K562 (cell line): ENCODE data around the gene TMOD2. TPM values are rescaled to one million over a fixed set of nuclear protein-coding genes. Genes with fewer than 3 reads are reported as not detected.

Experiments used
- ATF1 ChIP-seq, 2 experiments: fragments of 450-650 bp in 1 of 2; IDR thresholded peaks; 2 replicates each; pipeline ENCODE4 v1.6.1; 2016; ENCODE audit warnings: missing compliant biosample characterization in 1 of 2, missing genetic modification characterization in 1 of 2
- BRD4 ChIP-seq: fragments of 200-600 bp; sonication (generic); IDR thresholded peaks from 2 replicates; pipeline ENCODE4 v1.6.1; 2017; ENCODE audit warnings: inconsistent platforms
- FOXA3 ChIP-seq, 2 experiments: fragments of 450-650 bp in 1 of 2; sonication (generic) in 1 of 2; formaldehyde crosslinking; IDR thresholded peaks in 1 of 2; conservative IDR thresholded peaks in 1 of 2; 2 replicates each; pipeline versions ENCODE4 v1.4.0 to v1.8.0; 2020 to 2022; ENCODE audit warnings: mild to moderate bottlenecking in 2 of 2, missing genetic modification reagents in 1 of 2
- HDAC2 ChIP-seq: fragments of 450-650 bp; IDR thresholded peaks from 2 replicates; pipeline ENCODE4 v1.6.1; 2016; ENCODE audit warnings: mild to moderate bottlenecking
- ILK ChIP-seq: fragments of 450-650 bp; IDR thresholded peaks from 2 replicates; pipeline ENCODE4 v1.6.1; 2016; ENCODE audit warnings: missing genetic modification characterization, low read depth, mild to moderate bottlenecking, missing compliant biosample characterization, moderate library complexity, borderline replicate concordance
- JUND ChIP-seq, 2 experiments: IDR thresholded peaks; 2 replicates in 1 of 2; 3 replicates in 1 of 2; pipeline ENCODE4 v1.6.1; 2011; ENCODE audit warnings: borderline replicate concordance in 2 of 2, low read depth in 2 of 2, low read length in 2 of 2, improper control_type of control experiment in 1 of 2, missing biosample characterization in 1 of 2, missing genetic modification characterization in 1 of 2, missing genetic modification reagents in 1 of 2
- KAT7 ChIP-seq: sonication (generic); formaldehyde crosslinking; IDR thresholded peaks from 2 replicates; pipeline ENCODE4 v1.8.0; 2022; ENCODE audit warnings: missing genetic modification reagents, mild to moderate bottlenecking, borderline replicate concordance
- MCM5 ChIP-seq: fragments of 450-650 bp; IDR thresholded peaks from 2 replicates; pipeline ENCODE4 v1.6.1; 2016; ENCODE audit warnings: low read depth
- RCOR1 ChIP-seq, 2 experiments: IDR thresholded peaks; 2 replicates each; pipeline ENCODE4 v1.6.1; 2012; ENCODE audit warnings: low read depth in 2 of 2, low read length in 2 of 2, borderline replicate concordance in 1 of 2, improper control_type of control experiment in 1 of 2
- SAFB2 ChIP-seq: fragments of 200-400 bp; formaldehyde crosslinking; IDR thresholded peaks from 2 replicates; pipeline ENCODE4 v1.6.1; 2018; ENCODE audit warnings: borderline replicate concordance, low read length, low read depth, moderate library complexity; ENCODE audit not compliant: severe bottlenecking
- SOX6 ChIP-seq: fragments of 450-650 bp; IDR thresholded peaks from 2 replicates; pipeline ENCODE4 v1.6.1; 2014; ENCODE audit warnings: mild to moderate bottlenecking
- ZNF143 ChIP-seq: sonication (generic); formaldehyde crosslinking; IDR thresholded peaks from 2 replicates; pipeline ENCODE4 v1.9.0; 2022; ENCODE audit warnings: mild to moderate bottlenecking, missing genetic modification reagents
- ZNF644 ChIP-seq: fragments of 200-800 bp; sonication (Bioruptor generic); IDR thresholded peaks from 2 replicates; pipeline ENCODE4 v1.6.1; 2016; ENCODE audit warnings: low read depth, missing genetic modification characterization, missing compliant biosample characterization
- ZNF766 ChIP-seq: fragments of 200-800 bp; sonication (Bioruptor generic); conservative IDR thresholded peaks from 2 replicates; pipeline ENCODE4 v1.6.1; 2016; ENCODE audit warnings: missing genetic modification characterization, missing compliant biosample characterization
- ZZZ3 ChIP-seq: fragments of 450-650 bp; IDR thresholded peaks from 2 replicates; pipeline ENCODE4 v1.6.1; 2016; ENCODE audit warnings: antibody characterized with exemption, mild to moderate bottlenecking, moderate library complexity
- polyA plus RNA-seq, 8 experiments: library from polyadenylated mRNA; depleted of rRNA in 4 of 8; stranded (reverse) in 5 of 8; unstranded in 3 of 8; fragments of >200 nt; fragmentation: Nextera tagmentation in 2 of 8; fragmentation: Illumina TruSeq in 1 of 8; extraction: Ambion mirVana in 2 of 8; extraction: Trizol in 1 of 8; gene quantifications; 2 replicates each; pipeline versions ENCODE4 v1.2.1 to v1.2.3, GENCODE V29; 2011 to 2014; ENCODE audit warnings: inconsistent platforms in 1 of 8, missing spikeins in 1 of 8
- total RNA-seq, 7 experiments: library from RNA; depleted of rRNA in 6 of 7; stranded (reverse); fragments of >200 nt in 6 of 7; fragmentation: Illumina TruSeq in 2 of 7; extraction: Trizol in 2 of 7; gene quantifications; 2 replicates each; pipeline versions ENCODE4 v1.2.1 to v1.2.3, GENCODE V29; 2011 to 2021; ENCODE audit warnings: low replicate concordance in 1 of 7
- TF ChIP-seq, protein P1 (sequence below): sonication (generic); formaldehyde crosslinking; IDR thresholded peaks from 2 replicates; pipeline ENCODE4 v1.8.1; 2022; ENCODE audit warnings: missing genetic modification reagents
- TF ChIP-seq, protein P2 (sequence below): fragments of 450-650 bp; formaldehyde crosslinking; IDR thresholded peaks from 2 replicates; pipeline ENCODE4 v1.4.0; 2022; ENCODE audit warnings: mild to moderate bottlenecking, moderate library complexity
- TF ChIP-seq, protein P3 (sequence below): sonication (generic); formaldehyde crosslinking; IDR thresholded peaks from 2 replicates; pipeline ENCODE4 v1.8.1; 2023; ENCODE audit warnings: mild to moderate bottlenecking, missing genetic modification reagents
- TF ChIP-seq, protein P4 (sequence below): sonication (generic); formaldehyde crosslinking; IDR thresholded peaks from 2 replicates; pipeline ENCODE4 v1.8.0; 2022; ENCODE audit warnings: mild to moderate bottlenecking, missing genetic modification reagents

The TMOD2 gene
- total and polyA plus RNA-seq, 9 of the 15 experiments (the other 6 are each of a cell fraction or from before 2014, with no cell fraction given): 0.49 to 3.8 (median 3.0) TPM

DNA sequence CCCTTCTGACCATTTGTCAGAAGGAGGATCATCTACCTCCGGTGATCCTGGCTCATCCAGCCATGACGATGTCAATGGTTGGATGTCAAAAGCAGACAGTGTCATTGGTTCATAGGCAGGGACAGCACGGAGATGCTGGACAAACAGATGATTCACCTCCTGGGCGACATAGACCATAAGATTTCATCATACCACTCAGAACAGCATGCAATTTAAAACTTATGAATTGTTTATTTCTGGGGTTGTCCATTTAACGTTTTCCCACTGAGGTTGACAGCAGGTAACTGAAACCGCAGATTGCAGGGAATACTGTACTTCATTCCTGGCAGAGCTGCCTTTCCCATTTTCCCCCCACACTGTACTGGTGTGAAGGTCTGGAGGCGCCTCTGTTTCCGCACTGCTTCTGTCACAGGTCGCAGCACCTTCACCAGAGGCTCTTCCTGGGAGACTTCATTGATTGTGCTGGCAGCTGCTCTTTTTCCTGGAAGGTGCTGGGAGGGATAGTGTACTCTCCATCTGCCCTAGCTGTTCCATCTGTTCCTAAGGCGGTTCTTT is 45.5 kb downstream of the TMOD2 start (continued):
- no peak for TF ChIP-seq BRD4
- no peak for TF ChIP-seq MCM5
- TF ChIP-seq SOX6: no peak
- TF ChIP-seq, protein P1, sequence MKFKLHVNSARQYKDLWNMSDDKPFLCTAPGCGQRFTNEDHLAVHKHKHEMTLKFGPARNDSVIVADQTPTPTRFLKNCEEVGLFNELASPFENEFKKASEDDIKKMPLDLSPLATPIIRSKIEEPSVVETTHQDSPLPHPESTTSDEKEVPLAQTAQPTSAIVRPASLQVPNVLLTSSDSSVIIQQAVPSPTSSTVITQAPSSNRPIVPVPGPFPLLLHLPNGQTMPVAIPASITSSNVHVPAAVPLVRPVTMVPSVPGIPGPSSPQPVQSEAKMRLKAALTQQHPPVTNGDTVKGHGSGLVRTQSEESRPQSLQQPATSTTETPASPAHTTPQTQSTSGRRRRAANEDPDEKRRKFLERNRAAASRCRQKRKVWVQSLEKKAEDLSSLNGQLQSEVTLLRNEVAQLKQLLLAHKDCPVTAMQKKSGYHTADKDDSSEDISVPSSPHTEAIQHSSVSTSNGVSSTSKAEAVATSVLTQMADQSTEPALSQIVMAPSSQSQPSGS (CRISPR knock-in tag): no peak
- TF ChIP-seq KAT7: no peak
- no peak for TF ChIP-seq ILK (tag)
- no peak for TF ChIP-seq FOXA3 (CRISPR knock-in tag; conservative IDR thresholded peaks at IDR 0.05 in 1 of 2, IDR thresholded peaks at IDR 0.05 in 1 of 2)
- 0 out of 4 replicates have a peak, but pooled peaks of 1 of the 2 experiments have one; percentile 35 for TF ChIP-seq RCOR1 (IDR thresholded peaks at IDR 0.05; ENCODE audit: borderline replicate concordance in 1 of 2, low read depth in 2 of 2, low read length in 2 of 2)
- no peak for TF ChIP-seq ZZZ3
- no peak for TF ChIP-seq ZNF644 (tag)
- TF ChIP-seq SAFB2: no peak
- no peak for TF ChIP-seq ATF1 (CRISPR knock-in tag; IDR thresholded peaks at IDR 0.05)
- peak; percentile 28; the same call in 1 of the 2 replicates for TF ChIP-seq ATF1 (tag; IDR thresholded peaks at IDR 0.05)
- TF ChIP-seq, protein P2, sequence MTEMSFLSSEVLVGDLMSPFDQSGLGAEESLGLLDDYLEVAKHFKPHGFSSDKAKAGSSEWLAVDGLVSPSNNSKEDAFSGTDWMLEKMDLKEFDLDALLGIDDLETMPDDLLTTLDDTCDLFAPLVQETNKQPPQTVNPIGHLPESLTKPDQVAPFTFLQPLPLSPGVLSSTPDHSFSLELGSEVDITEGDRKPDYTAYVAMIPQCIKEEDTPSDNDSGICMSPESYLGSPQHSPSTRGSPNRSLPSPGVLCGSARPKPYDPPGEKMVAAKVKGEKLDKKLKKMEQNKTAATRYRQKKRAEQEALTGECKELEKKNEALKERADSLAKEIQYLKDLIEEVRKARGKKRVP (CRISPR knock-in tag): peak; percentile 48; the same call in 1 of the 2 replicates
- no peak for TF ChIP-seq ZNF143
- TF ChIP-seq JUND (IDR thresholded peaks at IDR 0.05; ENCODE audit: borderline replicate concordance, low read depth, low read length): peak; percentile 23; the same call in 1 of the 2 replicates
- TF ChIP-seq JUND (tag; IDR thresholded peaks at IDR 0.05; ENCODE audit: borderline replicate concordance, low read depth, low read length): peak; percentile 45; the same call in 1 of the 3 replicates
- no peak; the same call in 1 of the 2 replicates for TF ChIP-seq HDAC2
- TF ChIP-seq, protein P3, sequence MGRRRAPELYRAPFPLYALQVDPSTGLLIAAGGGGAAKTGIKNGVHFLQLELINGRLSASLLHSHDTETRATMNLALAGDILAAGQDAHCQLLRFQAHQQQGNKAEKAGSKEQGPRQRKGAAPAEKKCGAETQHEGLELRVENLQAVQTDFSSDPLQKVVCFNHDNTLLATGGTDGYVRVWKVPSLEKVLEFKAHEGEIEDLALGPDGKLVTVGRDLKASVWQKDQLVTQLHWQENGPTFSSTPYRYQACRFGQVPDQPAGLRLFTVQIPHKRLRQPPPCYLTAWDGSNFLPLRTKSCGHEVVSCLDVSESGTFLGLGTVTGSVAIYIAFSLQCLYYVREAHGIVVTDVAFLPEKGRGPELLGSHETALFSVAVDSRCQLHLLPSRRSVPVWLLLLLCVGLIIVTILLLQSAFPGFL (CRISPR knock-in tag): no peak
- TF ChIP-seq, protein P4, sequence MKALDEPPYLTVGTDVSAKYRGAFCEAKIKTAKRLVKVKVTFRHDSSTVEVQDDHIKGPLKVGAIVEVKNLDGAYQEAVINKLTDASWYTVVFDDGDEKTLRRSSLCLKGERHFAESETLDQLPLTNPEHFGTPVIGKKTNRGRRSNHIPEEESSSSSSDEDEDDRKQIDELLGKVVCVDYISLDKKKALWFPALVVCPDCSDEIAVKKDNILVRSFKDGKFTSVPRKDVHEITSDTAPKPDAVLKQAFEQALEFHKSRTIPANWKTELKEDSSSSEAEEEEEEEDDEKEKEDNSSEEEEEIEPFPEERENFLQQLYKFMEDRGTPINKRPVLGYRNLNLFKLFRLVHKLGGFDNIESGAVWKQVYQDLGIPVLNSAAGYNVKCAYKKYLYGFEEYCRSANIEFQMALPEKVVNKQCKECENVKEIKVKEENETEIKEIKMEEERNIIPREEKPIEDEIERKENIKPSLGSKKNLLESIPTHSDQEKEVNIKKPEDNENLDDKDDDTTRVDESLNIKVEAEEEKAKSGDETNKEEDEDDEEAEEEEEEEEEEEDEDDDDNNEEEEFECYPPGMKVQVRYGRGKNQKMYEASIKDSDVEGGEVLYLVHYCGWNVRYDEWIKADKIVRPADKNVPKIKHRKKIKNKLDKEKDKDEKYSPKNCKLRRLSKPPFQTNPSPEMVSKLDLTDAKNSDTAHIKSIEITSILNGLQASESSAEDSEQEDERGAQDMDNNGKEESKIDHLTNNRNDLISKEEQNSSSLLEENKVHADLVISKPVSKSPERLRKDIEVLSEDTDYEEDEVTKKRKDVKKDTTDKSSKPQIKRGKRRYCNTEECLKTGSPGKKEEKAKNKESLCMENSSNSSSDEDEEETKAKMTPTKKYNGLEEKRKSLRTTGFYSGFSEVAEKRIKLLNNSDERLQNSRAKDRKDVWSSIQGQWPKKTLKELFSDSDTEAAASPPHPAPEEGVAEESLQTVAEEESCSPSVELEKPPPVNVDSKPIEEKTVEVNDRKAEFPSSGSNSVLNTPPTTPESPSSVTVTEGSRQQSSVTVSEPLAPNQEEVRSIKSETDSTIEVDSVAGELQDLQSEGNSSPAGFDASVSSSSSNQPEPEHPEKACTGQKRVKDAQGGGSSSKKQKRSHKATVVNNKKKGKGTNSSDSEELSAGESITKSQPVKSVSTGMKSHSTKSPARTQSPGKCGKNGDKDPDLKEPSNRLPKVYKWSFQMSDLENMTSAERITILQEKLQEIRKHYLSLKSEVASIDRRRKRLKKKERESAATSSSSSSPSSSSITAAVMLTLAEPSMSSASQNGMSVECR (CRISPR knock-in tag): no peak
- no peak for TF ChIP-seq ZNF766 (CRISPR knock-in tag)
